ENCODE measurements around the gene RIOX2.

RIOX2 gene

GRCh38 chr3:97991293-97991682, 19.1 kb upstream of the RIOX2 start:
- TF ChIP-seq CTCF (IDR thresholded peaks at IDR 0.05; ENCODE audit: low read depth, low read length, missing control alignments): no peak
- no peak for DNase-seq (ENCODE audit: extremely low read depth, low read depth)
- H3K4me3 ChIP-seq (replicated peaks; ENCODE audit: low read depth, low read length): no peak overlapping the region

- TF ChIP-seq CTCF (IDR thresholded peaks at IDR 0.05; ENCODE audit: low read depth, low read length, missing control alignments): no peak
- H3K4me3 ChIP-seq (replicated peaks; ENCODE audit: low read depth, low read length): no peak overlapping the region
- DNase-seq (ENCODE audit: extremely low read depth, low read depth): no peak
These were observed 18.5 kb upstream of the RIOX2 start for GRCh38 chr3:97990624-97991292.

GRCh38 chr3:97988784-97989568, 16.7 kb upstream of the RIOX2 start:
- TF ChIP-seq CTCF (IDR thresholded peaks at IDR 0.05; ENCODE audit: low read depth, low read length, missing control alignments): no peak
- no peak overlapping the region for H3K4me3 ChIP-seq (replicated peaks; ENCODE audit: low read depth, low read length)
- DNase-seq (ENCODE audit: extremely low read depth, low read depth): no peak

GRCh38 chr3:97987306-97987705, 15.1 kb upstream of the RIOX2 start:
- H3K4me3 ChIP-seq (replicated peaks; ENCODE audit: low read depth, low read length): no peak overlapping the region

GRCh38 chr3:97983933-97984491, 11.8 kb upstream of the RIOX2 start:
- no peak overlapping the region for H3K4me3 ChIP-seq (replicated peaks; ENCODE audit: low read depth, low read length)
- no peak for DNase-seq (ENCODE audit: extremely low read depth, low read depth)
- TF ChIP-seq CTCF (IDR thresholded peaks at IDR 0.05; ENCODE audit: low read depth, low read length, missing control alignments): no peak

More at GRCh38 chr3:97987306-97987705, 15.1 kb upstream of the RIOX2 start:
- no peak for TF ChIP-seq CTCF (IDR thresholded peaks at IDR 0.05; ENCODE audit: low read depth, low read length, missing control alignments)
- DNase-seq (ENCODE audit: extremely low read depth, low read depth): no peak

GRCh38 chr3:97981886-97982285, 9.7 kb upstream of the RIOX2 start:
- TF ChIP-seq CTCF (IDR thresholded peaks at IDR 0.05; ENCODE audit: low read depth, low read length, missing control alignments): no peak
- H3K4me3 ChIP-seq (replicated peaks; ENCODE audit: low read depth, low read length): no peak overlapping the region
- DNase-seq (ENCODE audit: extremely low read depth, low read depth): no peak
